Kidney capillary endothelial cell (primary cell): ENCODE data around the gene OTOF.

Source experiments
- DNase-seq: peaks from one replicate; pipeline ENCODE4 v3.0.0-alpha.2; 2018; ENCODE audit warnings: low spot score

Gene OTOF

DNA sequence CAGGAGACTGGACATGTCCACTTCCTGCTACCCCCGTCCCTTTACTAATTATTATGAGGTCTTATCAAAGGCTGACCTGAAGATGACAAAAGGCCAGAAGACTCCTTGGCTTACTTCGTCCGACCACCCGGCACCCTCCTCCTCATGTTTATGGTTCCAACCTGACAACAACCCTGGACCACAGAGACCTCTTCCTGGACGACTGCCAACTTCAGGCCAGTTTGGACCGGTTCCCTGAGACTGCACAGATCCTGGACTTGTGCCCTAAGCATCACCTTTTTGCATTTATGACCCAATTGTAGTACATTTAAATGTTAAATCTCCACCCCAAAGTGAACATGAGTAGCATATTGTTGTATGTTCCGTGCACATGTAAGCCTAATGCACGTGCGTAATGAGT, 70.4 kb downstream of the OTOF start:
- no peak for DNase-seq
